ENCODE measurements around the gene GLIPR1. TPM values are rescaled to one million over a fixed set of nuclear protein-coding genes. Genes with fewer than 3 reads are reported as not detected.
"Not testable (repeated sequence)": the region's sequence is repeated elsewhere in the genome, so short reads cannot be mapped to it uniquely, and the experiment has no call there.

The GLIPR1 gene
- total RNA-seq, 1 experiment from 2014 or later = 36.4 TPM

GRCh38 chr12:75452675-75453330 lies 27.8 kb upstream of the GLIPR1 start:
- Mint-ChIP-seq H3K4me1 (ENCODE audit: insufficient read depth, unreplicated experiment) (no peaks in the 10 kb centered on the region), H3K36me3 (ENCODE audit: insufficient read depth, unreplicated experiment) (no peaks in the 10 kb centered on the region), H3K4me3 (ENCODE audit: unreplicated experiment) (no peak overlapping the region), H3K27ac (ENCODE audit: low read depth, unreplicated experiment) (no peak overlapping the region), H3K9me3 (ENCODE audit: unreplicated experiment) (no peaks in the 10 kb centered on the region), H3K27me3 (ENCODE audit: insufficient read depth, unreplicated experiment) (no peaks in the 10 kb centered on the region)
- BruUV-seq (replicated peaks) = no TSS peak
- no peak for TF ChIP-seq CTCF (IDR thresholded peaks at IDR 0.05; ENCODE audit: unreplicated experiment)
- POLR2A ChIA-PET = interaction anchor here (1.0 to 2.1 kb wide), 2 partner anchors 11 to 31 kb away, joined by 3 to 6 read pairs; no protein-coding TSS in a partner anchor
- peak; percentile 9 for DNase-seq (ENCODE audit: unreplicated experiment)
- CTCF ChIA-PET = interaction anchor here (1.2 to 2.1 kb wide), 2 partner anchors 11 to 32 kb away, joined by 4 to 5 read pairs; no protein-coding TSS in a partner anchor
- intact Hi-C loops (cut with micrococcal nuclease) = no loop called here

GRCh38 chr12:75455839-75456238 lies 24.7 kb upstream of the GLIPR1 start:
- peaks cover 8% of the 10 kb centered on the region for H3K9me3 Mint-ChIP-seq (ENCODE audit: unreplicated experiment)
- H3K4me3 Mint-ChIP-seq (ENCODE audit: unreplicated experiment) = no peak overlapping the region
- no peaks in the 10 kb centered on the region for H3K36me3 Mint-ChIP-seq (ENCODE audit: insufficient read depth, unreplicated experiment)
- TF ChIP-seq CTCF (IDR thresholded peaks at IDR 0.05; ENCODE audit: unreplicated experiment) = no peak
- DNase-seq (ENCODE audit: unreplicated experiment) = no peak
- H3K27ac Mint-ChIP-seq (ENCODE audit: low read depth, unreplicated experiment) = no peak overlapping the region
- intact Hi-C loops (cut with micrococcal nuclease) = no loop called here
- ChIA-PET CTCF (interaction anchor here (0.5 to 1.2 kb wide), 4 partner anchors 10 to 463 kb away, joined by 3 to 4 read pairs (median 3); no protein-coding TSS in a partner anchor), POLR2A (no interaction called here)
- no peaks in the 10 kb centered on the region for H3K4me1 Mint-ChIP-seq (ENCODE audit: insufficient read depth, unreplicated experiment)
- no peaks in the 10 kb centered on the region for H3K27me3 Mint-ChIP-seq (ENCODE audit: insufficient read depth, unreplicated experiment)
- BruUV-seq (replicated peaks) = no TSS peak

- ChIA-PET POLR2A (interaction anchor here (0.7 kb wide), 1 partner anchor 1338 kb away, joined by 3 read pairs; no protein-coding TSS in a partner anchor), CTCF (no interaction called here)
- peaks cover 8% of the 10 kb centered on the region for H3K9me3 Mint-ChIP-seq (ENCODE audit: unreplicated experiment)
- intact Hi-C loops (cut with micrococcal nuclease) = no loop called here
- DNase-seq (ENCODE audit: unreplicated experiment) = no peak
- H3K27ac Mint-ChIP-seq (ENCODE audit: low read depth, unreplicated experiment) = no peak overlapping the region
- BruUV-seq (replicated peaks) = no TSS peak
- no peak overlapping the region for H3K4me3 Mint-ChIP-seq (ENCODE audit: unreplicated experiment)
- TF ChIP-seq CTCF (IDR thresholded peaks at IDR 0.05; ENCODE audit: unreplicated experiment) = no peak
- no peaks in the 10 kb centered on the region for H3K4me1 Mint-ChIP-seq (ENCODE audit: insufficient read depth, unreplicated experiment)
- H3K36me3 Mint-ChIP-seq (ENCODE audit: insufficient read depth, unreplicated experiment) = no peaks in the 10 kb centered on the region
- H3K27me3 Mint-ChIP-seq (ENCODE audit: insufficient read depth, unreplicated experiment) = no peaks in the 10 kb centered on the region
These were observed 23.4 kb upstream of the GLIPR1 start for GRCh38 chr12:75457191-75457590.

- H3K9me3 Mint-ChIP-seq (ENCODE audit: unreplicated experiment); DNase-seq (ENCODE audit: unreplicated experiment); H3K36me3 Mint-ChIP-seq (ENCODE audit: insufficient read depth, unreplicated experiment); POLR2A ChIA-PET; H3K4me3 Mint-ChIP-seq (ENCODE audit: unreplicated experiment); H3K4me1 Mint-ChIP-seq (ENCODE audit: insufficient read depth, unreplicated experiment); CTCF ChIA-PET; BruUV-seq (replicated peaks); intact Hi-C loops (cut with micrococcal nuclease); H3K27ac Mint-ChIP-seq (ENCODE audit: low read depth, unreplicated experiment); H3K27me3 Mint-ChIP-seq (ENCODE audit: insufficient read depth, unreplicated experiment): not testable (repeated sequence)
These were observed 22.7 kb upstream of the GLIPR1 start for GRCh38 chr12:75457866-75458265.
